Panc1 (cell line): Measurements from ENCODE around the gene RER1.

Source experiments
- CTCF ChIP-seq: fragments of 450-650 bp; IDR thresholded peaks from 2 replicates; pipeline ENCODE4 v1.5.1; 2017; ENCODE audit warnings: mild to moderate bottlenecking
- POLR2AphosphoS5 ChIP-seq: IDR thresholded peaks from 2 replicates; pipeline ENCODE4 v1.6.1; 2012; ENCODE audit warnings: mild to moderate bottlenecking, low read depth, low read length, moderate library complexity
- SIN3A ChIP-seq: IDR thresholded peaks from 2 replicates; pipeline ENCODE4 v1.6.1; 2012; ENCODE audit warnings: low read depth, mild to moderate bottlenecking, low read length, moderate library complexity, borderline replicate concordance; ENCODE audit not compliant: insufficient read depth
- TCF7L2 ChIP-seq: IDR thresholded peaks from 2 replicates; pipeline ENCODE4 v1.6.1; 2011; ENCODE audit warnings: mild to moderate bottlenecking, low read depth, low read length, inconsistent platforms
- TF ChIP-seq, protein P1 (sequence below), 2 experiments: IDR thresholded peaks; 2 replicates each; pipeline ENCODE4 v1.6.1; 2011 to 2012; ENCODE audit warnings: low read depth in 2 of 2, control low read depth in 1 of 2, low read length in 1 of 2, mild to moderate bottlenecking in 1 of 2, moderate library complexity in 1 of 2; ENCODE audit not compliant: insufficient read depth in 1 of 2

DNA sequence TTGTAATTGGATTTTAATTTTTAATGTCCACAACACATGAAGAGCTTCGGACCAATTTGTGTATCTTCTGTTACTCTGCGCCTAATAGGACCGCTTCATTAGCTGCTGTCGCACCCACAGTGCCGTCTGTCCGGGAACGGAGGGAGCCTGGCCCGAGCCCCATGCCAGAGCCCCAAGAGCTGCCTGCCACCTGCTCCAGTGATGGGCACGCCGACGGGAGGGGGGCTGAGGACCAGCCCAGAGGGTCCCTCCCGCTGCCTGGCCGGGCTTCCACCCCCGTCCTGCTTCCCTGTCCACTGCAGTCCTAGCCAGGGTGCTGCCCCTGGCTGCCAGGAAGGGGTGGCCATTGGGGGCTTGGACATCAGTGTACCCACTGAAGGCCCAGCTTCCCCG lies 54.2 kb downstream of the RER1 start:
- no peak for TF ChIP-seq CTCF
- TF ChIP-seq TCF7L2: no peak
- no peak for TF ChIP-seq POLR2AphosphoS5
- TF ChIP-seq, protein P1, sequence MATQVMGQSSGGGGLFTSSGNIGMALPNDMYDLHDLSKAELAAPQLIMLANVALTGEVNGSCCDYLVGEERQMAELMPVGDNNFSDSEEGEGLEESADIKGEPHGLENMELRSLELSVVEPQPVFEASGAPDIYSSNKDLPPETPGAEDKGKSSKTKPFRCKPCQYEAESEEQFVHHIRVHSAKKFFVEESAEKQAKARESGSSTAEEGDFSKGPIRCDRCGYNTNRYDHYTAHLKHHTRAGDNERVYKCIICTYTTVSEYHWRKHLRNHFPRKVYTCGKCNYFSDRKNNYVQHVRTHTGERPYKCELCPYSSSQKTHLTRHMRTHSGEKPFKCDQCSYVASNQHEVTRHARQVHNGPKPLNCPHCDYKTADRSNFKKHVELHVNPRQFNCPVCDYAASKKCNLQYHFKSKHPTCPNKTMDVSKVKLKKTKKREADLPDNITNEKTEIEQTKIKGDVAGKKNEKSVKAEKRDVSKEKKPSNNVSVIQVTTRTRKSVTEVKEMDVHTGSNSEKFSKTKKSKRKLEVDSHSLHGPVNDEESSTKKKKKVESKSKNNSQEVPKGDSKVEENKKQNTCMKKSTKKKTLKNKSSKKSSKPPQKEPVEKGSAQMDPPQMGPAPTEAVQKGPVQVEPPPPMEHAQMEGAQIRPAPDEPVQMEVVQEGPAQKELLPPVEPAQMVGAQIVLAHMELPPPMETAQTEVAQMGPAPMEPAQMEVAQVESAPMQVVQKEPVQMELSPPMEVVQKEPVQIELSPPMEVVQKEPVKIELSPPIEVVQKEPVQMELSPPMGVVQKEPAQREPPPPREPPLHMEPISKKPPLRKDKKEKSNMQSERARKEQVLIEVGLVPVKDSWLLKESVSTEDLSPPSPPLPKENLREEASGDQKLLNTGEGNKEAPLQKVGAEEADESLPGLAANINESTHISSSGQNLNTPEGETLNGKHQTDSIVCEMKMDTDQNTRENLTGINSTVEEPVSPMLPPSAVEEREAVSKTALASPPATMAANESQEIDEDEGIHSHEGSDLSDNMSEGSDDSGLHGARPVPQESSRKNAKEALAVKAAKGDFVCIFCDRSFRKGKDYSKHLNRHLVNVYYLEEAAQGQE (IDR thresholded peaks at IDR 0.05; ENCODE audit: insufficient read depth in 1 of 2, low read depth in 2 of 2, low read length in 1 of 2): no peak
- no peak for TF ChIP-seq SIN3A
